HFF-Myc (cell line): Measurements from ENCODE around the gene BMERB1.
"Not testable (repeated sequence)": the region's sequence is repeated elsewhere in the genome, so short reads cannot be mapped to it uniquely, and the experiment has no call there.

ENCODE experiments used
- DNase-seq: peaks from one replicate; pipeline ENCODE4 v3.0.0-alpha.2; 2011; ENCODE audit warnings: low read depth; ENCODE audit errors: extremely low read depth
- H3K4me3 ChIP-seq: replicated peaks from 2 replicates; pipeline ENCODE4 v1.5.1; 2011; ENCODE audit warnings: low read depth, mild to moderate bottlenecking, control low read depth, low read length
- TF ChIP-seq, protein P1 (sequence below): IDR thresholded peaks from 2 replicates; pipeline ENCODE4 v1.5.1; 2012; ENCODE audit warnings: mild to moderate bottlenecking, low read depth, low read length, control low read depth; ENCODE audit errors: missing control alignments

BMERB1 gene

GRCh38 chr16:15418206-15418605, 16.2 kb upstream of the BMERB1 start:
- TF ChIP-seq, protein P1, sequence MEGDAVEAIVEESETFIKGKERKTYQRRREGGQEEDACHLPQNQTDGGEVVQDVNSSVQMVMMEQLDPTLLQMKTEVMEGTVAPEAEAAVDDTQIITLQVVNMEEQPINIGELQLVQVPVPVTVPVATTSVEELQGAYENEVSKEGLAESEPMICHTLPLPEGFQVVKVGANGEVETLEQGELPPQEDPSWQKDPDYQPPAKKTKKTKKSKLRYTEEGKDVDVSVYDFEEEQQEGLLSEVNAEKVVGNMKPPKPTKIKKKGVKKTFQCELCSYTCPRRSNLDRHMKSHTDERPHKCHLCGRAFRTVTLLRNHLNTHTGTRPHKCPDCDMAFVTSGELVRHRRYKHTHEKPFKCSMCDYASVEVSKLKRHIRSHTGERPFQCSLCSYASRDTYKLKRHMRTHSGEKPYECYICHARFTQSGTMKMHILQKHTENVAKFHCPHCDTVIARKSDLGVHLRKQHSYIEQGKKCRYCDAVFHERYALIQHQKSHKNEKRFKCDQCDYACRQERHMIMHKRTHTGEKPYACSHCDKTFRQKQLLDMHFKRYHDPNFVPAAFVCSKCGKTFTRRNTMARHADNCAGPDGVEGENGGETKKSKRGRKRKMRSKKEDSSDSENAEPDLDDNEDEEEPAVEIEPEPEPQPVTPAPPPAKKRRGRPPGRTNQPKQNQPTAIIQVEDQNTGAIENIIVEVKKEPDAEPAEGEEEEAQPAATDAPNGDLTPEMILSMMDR: no peak

GRCh38 chr16:15421696-15422095, 12.7 kb upstream of the BMERB1 start:
- not testable (repeated sequence) for H3K4me3 ChIP-seq, DNase-seq

More at GRCh38 chr16:15418206-15418605, 16.2 kb upstream of the BMERB1 start:
- H3K4me3 ChIP-seq: no peak overlapping the region
- DNase-seq: no peak

DNA sequence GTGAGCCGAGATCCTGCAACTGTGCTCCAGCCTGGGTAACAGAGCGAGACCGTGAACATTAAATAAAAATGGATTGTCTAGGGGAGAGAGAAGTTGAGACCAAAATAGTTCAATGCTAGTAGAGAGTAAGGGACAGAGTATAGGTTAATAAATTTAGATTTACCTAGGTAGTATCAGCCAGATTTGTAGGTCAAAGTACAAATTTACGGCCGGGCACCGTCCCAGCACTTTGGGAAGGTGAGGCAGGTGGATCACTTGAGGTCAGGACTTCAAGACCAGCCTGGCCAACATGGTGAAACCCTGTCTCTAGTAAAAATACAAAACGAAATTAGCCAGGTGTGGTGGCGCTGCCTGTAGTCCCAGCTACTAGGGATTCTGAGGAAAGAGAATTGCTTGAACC, 12.2 kb upstream of the BMERB1 start:
- TF ChIP-seq, protein P1: no peak
- DNase-seq: no peak
- H3K4me3 ChIP-seq: no peak overlapping the region

DNA sequence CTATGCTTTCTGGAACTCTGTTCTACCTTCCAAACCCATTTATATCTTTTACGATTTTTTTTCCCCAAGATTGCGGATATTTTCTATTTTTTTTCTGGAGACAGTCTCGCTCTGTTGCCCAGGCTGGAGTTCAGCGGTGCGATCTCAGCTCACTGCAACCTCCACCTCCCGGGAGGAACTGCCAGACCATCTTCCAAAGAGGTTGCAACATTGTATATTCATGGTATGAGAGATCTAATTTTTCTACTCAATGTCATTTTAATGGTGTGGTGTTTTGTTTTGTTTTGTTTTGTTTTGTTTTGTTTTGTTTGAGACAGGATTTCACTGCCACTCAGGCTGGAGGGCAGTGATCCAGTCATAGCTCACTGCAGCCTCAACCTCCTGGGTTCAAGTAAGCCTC, 8.5 kb upstream of the BMERB1 start:
- TF ChIP-seq, protein P1: no peak
- DNase-seq: no peak
- H3K4me3 ChIP-seq: no peak overlapping the region

- no peak for DNase-seq
- TF ChIP-seq, protein P1: no peak
- no peak overlapping the region for H3K4me3 ChIP-seq
These were observed 7.6 kb upstream of the BMERB1 start for GRCh38 chr16:15426796-15427195.

- DNase-seq: peak; percentile 79
- H3K4me3 ChIP-seq: no peak overlapping the region
- TF ChIP-seq, protein P1: peak; percentile 69
These were observed 6.6 kb upstream of the BMERB1 start for GRCh38 chr16:15427648-15428239.

- DNase-seq, H3K4me3 ChIP-seq: not testable (repeated sequence)
These were observed 3.5 kb upstream of the BMERB1 start for GRCh38 chr16:15430884-15431283.

GRCh38 chr16:15434079-15434424, 336 bp upstream of the BMERB1 start:
- TF ChIP-seq, protein P1: no peak
- DNase-seq: no peak
- H3K4me3 ChIP-seq: peak overlapping the region; percentile 87
